Fibroblast of pulmonary artery (primary cell): ENCODE measurements around the gene NHLRC2.

ENCODE experiments used
- DNase-seq: peaks from one replicate; pipeline ENCODE4 v3.0.0-alpha.2; 2010; ENCODE audit warnings: low read depth
- H3K4me3 ChIP-seq: replicated peaks from 2 replicates; pipeline ENCODE4 v1.5.1; 2011; ENCODE audit warnings: low read depth, mild to moderate bottlenecking, control low read depth, low read length, moderate library complexity
- CTCF ChIP-seq: IDR thresholded peaks from 2 replicates; pipeline ENCODE4 v1.5.1; 2011; ENCODE audit warnings: mild to moderate bottlenecking, control low read depth, low read length, inconsistent platforms; ENCODE audit errors: missing control alignments

NHLRC2 gene

GRCh38 chr10:113965077-113965476 lies 110.6 kb downstream of the NHLRC2 start:
- no peak overlapping the region for H3K4me3 ChIP-seq
- DNase-seq: no peak
- TF ChIP-seq CTCF: no peak

DNA sequence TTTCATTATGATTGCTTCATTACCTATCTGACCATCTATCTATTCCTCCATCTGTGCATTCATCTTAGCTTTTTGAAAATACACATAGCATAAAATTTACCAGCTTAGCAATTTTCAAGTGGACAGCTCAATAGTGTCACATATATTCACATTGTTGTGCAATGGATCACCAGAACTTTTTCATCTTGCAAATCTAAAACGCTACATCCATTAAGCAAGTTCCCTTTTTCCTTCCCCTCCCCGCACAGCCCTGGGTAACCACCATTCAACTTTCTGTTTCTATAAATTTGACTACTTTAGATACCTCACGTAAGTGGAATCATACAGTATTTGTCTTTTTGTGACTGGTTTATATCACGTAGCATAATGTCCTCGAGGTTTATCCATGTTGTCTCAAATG lies 111.2 kb downstream of the NHLRC2 start:
- no peak for DNase-seq
- TF ChIP-seq CTCF: no peak
- no peak overlapping the region for H3K4me3 ChIP-seq
